ENCODE data around the gene SUMF1. TPM values are rescaled to one million over a fixed set of nuclear protein-coding genes. Genes with fewer than 3 reads are reported as not detected.

The SUMF1 gene
- polyA plus RNA-seq, 3 donors, result 49.2 to 52.5 (median 50.2) TPM

Other genes with a start within 250 kb of the SUMF1 start
- gene SETMAR, start 163.9 kb downstream of the SUMF1 start, polyA plus RNA-seq (ENCODE audit: insufficient read length in 3 of 3), result 10 to 100 TPM; 31.3 to 34.3 (median 34.1) TPM
- 10 to 100 TPM; 48.6 to 58.8 (median 53.2) TPM for gene ITPR1, start 26.1 kb upstream of the SUMF1 start, polyA plus RNA-seq (ENCODE audit: insufficient read length in 3 of 3)